Liver (tissue), 3 donors: ENCODE results near the gene IQSEC1.

Experiments used
- JUND ChIP-seq, 2 donors: IDR thresholded peaks; 2 replicates each; pipeline ENCODE4 v1.6.1; 2016; ENCODE audit warnings: antibody characterized with exemption in 2 of 2
- YY1 ChIP-seq: IDR thresholded peaks from 2 replicates; pipeline ENCODE4 v1.6.1; 2016; ENCODE audit warnings: antibody characterized with exemption, mild to moderate bottlenecking
- TF ChIP-seq, protein P1 (sequence below): fragments of 150-350 bp; IDR thresholded peaks from 2 replicates; pipeline ENCODE4 v1.5.1; 2017; ENCODE audit warnings: improper control_type of control experiment, low read depth, low read length; ENCODE audit not compliant: missing input control
- donor health status: healthy.
- donor health status: healthy.

DNA sequence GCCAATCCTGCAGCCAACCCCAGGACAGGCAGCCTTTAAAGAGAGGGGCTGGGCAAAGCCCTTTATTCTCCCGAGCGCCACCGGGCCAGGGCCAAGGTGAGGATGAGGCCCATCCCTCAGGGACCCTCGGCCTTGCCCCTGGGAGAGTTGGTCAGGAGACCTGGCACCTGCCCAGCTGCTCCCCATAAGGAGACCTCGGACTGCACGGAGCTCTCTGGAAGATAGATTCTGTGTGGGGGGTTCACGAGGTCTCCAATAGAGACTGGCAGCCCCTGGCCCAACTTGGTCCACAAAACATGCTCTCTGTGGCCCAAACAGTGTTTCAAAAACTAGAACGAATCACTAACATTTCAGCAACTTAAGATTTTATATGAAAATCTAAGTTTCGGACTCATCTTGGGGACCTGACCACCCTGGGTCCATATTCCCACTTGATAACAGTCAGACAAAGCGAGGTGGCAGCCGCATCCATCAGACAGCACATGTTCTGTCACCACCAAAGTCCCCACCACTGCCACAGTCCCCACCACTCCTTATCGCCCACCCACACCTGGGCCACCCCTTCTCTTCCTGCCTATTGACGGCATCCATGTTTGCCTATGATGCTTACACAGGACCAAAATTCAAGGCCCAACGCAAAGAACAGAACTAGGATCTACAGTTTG is 117.4 kb downstream of the IQSEC1 start:
- TF ChIP-seq, protein P1, sequence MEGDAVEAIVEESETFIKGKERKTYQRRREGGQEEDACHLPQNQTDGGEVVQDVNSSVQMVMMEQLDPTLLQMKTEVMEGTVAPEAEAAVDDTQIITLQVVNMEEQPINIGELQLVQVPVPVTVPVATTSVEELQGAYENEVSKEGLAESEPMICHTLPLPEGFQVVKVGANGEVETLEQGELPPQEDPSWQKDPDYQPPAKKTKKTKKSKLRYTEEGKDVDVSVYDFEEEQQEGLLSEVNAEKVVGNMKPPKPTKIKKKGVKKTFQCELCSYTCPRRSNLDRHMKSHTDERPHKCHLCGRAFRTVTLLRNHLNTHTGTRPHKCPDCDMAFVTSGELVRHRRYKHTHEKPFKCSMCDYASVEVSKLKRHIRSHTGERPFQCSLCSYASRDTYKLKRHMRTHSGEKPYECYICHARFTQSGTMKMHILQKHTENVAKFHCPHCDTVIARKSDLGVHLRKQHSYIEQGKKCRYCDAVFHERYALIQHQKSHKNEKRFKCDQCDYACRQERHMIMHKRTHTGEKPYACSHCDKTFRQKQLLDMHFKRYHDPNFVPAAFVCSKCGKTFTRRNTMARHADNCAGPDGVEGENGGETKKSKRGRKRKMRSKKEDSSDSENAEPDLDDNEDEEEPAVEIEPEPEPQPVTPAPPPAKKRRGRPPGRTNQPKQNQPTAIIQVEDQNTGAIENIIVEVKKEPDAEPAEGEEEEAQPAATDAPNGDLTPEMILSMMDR, result no peak
- TF ChIP-seq YY1 (no peak), JUND (IDR thresholded peaks at IDR 0.05) (no peak)
